HUDEP-2 (cell line): ENCODE measurements around the gene ERGIC1.
"Not testable (repeated sequence)": the region's sequence is repeated elsewhere in the genome, so short reads cannot be mapped to it uniquely, and the experiment has no call there.

Source experiments
- DNase-seq, 76 experiments: peaks; one replicate each; lab custom pipeline; 2025; ENCODE audit not compliant: unreplicated experiment in 76 of 76; lab: John Stamatoyannopoulos, UW

Gene ERGIC1

GRCh38 chr5:172799416-172799815 is 34.6 kb upstream of the ERGIC1 start:
- DNase-seq: no peak

GRCh38 chr5:172800088-172800551 is 33.9 kb upstream of the ERGIC1 start:
- DNase-seq: no peak

- DNase-seq: peak in 2 of 76 experiments; percentile 15 to 23
Measured at GRCh38 chr5:172801179-172801671, 32.8 kb upstream of the ERGIC1 start.

- peak in 20 of 76 experiments; percentile 13 to 65 (median 40) for DNase-seq
Measured at GRCh38 chr5:172802112-172802511, 31.9 kb upstream of the ERGIC1 start.

- peak in 71 of 76 experiments; percentile 13 to 92 (median 75) for DNase-seq
Measured at GRCh38 chr5:172802567-172803176, 31.4 kb upstream of the ERGIC1 start.

- no peak for DNase-seq
Measured at GRCh38 chr5:172805018-172805683, 28.9 kb upstream of the ERGIC1 start.

GRCh38 chr5:172805736-172806255 is 28.3 kb upstream of the ERGIC1 start:
- no peak for DNase-seq

- peak in 49 of 76 experiments; percentile 2 to 78 (median 43) for DNase-seq
Measured at GRCh38 chr5:172806897-172807672, 27.0 kb upstream of the ERGIC1 start.

GRCh38 chr5:172807766-172808311 is 26.2 kb upstream of the ERGIC1 start:
- DNase-seq: no peak

- no peak for DNase-seq
Measured at GRCh38 chr5:172809774-172810173, 24.3 kb upstream of the ERGIC1 start.

- not testable (repeated sequence) for DNase-seq
Measured at GRCh38 chr5:172810996-172811395, 23.1 kb upstream of the ERGIC1 start.

- no peak for DNase-seq
Measured at GRCh38 chr5:172815631-172816030, 18.4 kb upstream of the ERGIC1 start.

- DNase-seq: peak in 1 of 76 experiments; percentile 18
Measured at GRCh38 chr5:172816925-172817562, 17.0 kb upstream of the ERGIC1 start.

GRCh38 chr5:172817664-172818063 is 16.4 kb upstream of the ERGIC1 start:
- no peak for DNase-seq

GRCh38 chr5:172818081-172818480 is 16.0 kb upstream of the ERGIC1 start:
- DNase-seq: no peak

GRCh38 chr5:172819569-172819968 is 14.5 kb upstream of the ERGIC1 start:
- DNase-seq: no peak

GRCh38 chr5:172820046-172820767 is 13.8 kb upstream of the ERGIC1 start:
- DNase-seq: peak in 1 of 76 experiments; percentile 5

- DNase-seq: no peak
Measured at GRCh38 chr5:172821340-172821985, 12.6 kb upstream of the ERGIC1 start.

- no peak for DNase-seq
Measured at GRCh38 chr5:172823840-172824362, 10.2 kb upstream of the ERGIC1 start.
